NB4 (cell line): ENCODE results near the gene ITPK1.

Source experiments
- DNase-seq: peaks from one replicate; pipeline ENCODE4 v3.0.0; 2010; ENCODE audit warnings: low read depth
- H3K4me3 ChIP-seq: one replicate; pipeline ENCODE4 v1.5.1; 2011; ENCODE audit warnings: mild to moderate bottlenecking, low read depth, low read length, moderate library complexity
- MAX ChIP-seq: IDR thresholded peaks from 2 replicates; pipeline ENCODE4 v1.6.1; 2011; ENCODE audit warnings: low read depth, low read length
- MYC ChIP-seq: IDR thresholded peaks from 2 replicates; pipeline ENCODE4 v1.6.1; 2011; ENCODE audit warnings: low read depth, low read length
- POLR2A ChIP-seq: IDR thresholded peaks from 2 replicates; pipeline ENCODE4 v1.6.1; 2011; ENCODE audit warnings: mild to moderate bottlenecking; ENCODE audit not compliant: insufficient read length; ENCODE audit errors: extremely low read depth
- TF ChIP-seq, protein P1 (sequence below): IDR thresholded peaks from one replicate; pipeline ENCODE4 v1.5.1; 2012; ENCODE audit warnings: low read depth, low read length

The ITPK1 gene

DNA sequence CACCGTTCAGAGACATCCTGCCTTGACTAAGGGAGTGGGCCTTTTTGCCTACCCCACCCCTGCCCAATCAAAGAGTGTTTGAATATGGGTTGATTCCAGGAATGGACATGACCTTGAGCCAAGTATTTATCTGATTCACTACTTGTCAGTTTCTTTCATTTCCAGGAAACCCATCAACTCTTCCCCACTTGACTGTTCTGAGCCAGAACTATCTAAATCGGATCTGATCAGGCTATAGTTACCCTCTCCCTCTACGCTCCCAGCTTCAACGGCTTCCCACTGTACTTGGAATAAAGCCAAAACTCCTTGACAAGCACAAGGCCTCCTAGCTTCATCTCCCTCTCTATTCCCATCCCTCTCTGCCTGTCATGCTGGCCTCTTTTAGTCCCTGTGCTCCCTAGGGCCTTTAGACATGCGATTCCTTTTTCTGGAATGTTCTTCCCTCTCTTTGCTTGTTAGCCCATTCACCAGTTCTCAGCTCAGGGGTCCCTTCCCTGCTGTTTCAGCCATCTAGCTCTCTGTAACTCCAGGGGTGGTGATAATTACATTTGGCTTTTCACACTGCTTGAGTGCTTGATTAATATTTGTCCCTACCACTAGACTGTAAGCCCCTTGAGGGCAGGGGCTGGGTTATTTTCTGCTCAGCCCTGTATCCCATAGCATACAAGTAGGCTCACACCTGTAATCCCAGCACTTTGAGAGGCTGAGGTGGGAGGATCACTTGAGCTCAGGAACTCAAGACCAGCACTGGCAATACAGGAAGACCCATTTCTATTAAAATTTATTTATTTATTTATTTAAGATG is 5.5 kb upstream of the ITPK1 start:
- TF ChIP-seq POLR2A (no peak), MAX (no peak), MYC (no peak)
- TF ChIP-seq, protein P1, sequence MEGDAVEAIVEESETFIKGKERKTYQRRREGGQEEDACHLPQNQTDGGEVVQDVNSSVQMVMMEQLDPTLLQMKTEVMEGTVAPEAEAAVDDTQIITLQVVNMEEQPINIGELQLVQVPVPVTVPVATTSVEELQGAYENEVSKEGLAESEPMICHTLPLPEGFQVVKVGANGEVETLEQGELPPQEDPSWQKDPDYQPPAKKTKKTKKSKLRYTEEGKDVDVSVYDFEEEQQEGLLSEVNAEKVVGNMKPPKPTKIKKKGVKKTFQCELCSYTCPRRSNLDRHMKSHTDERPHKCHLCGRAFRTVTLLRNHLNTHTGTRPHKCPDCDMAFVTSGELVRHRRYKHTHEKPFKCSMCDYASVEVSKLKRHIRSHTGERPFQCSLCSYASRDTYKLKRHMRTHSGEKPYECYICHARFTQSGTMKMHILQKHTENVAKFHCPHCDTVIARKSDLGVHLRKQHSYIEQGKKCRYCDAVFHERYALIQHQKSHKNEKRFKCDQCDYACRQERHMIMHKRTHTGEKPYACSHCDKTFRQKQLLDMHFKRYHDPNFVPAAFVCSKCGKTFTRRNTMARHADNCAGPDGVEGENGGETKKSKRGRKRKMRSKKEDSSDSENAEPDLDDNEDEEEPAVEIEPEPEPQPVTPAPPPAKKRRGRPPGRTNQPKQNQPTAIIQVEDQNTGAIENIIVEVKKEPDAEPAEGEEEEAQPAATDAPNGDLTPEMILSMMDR: no peak
- H3K4me3 ChIP-seq: no peak overlapping the region
- no peak for DNase-seq

GRCh38 chr14:93120517-93120916 is 4.8 kb upstream of the ITPK1 start:
- no peak overlapping the region for H3K4me3 ChIP-seq
- DNase-seq: peak; percentile 76
- TF ChIP-seq MYC: no peak
- TF ChIP-seq, protein P1: no peak
- TF ChIP-seq POLR2A: no peak
- TF ChIP-seq MAX: no peak

DNA sequence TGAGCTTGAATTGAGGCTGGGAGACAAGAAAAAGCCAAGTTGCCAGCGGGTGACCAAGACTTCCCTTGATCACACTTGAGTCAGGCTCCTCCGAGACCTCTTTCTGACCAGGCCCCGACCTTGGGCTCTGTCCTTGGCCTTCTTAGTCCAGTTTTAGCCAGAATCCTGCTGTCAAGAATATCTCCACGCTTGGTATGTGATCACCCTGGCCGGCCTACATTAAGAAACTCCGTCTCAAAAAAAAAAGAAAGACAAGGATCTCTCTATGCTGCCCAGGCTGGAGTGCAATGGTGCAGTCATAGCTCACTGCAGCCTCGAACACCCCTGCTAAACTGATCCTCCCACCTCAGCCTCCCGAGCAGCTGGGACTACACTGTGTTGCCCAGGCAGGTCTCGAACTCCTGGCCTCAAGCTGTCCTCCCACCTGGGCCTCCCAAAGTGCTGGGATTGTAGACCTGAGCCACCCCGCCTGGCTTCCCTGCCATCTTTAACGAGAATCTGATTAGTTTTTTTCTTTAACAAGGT is 1.0 kb upstream of the ITPK1 start:
- H3K4me3 ChIP-seq: peak overlapping the region; percentile 66
- TF ChIP-seq MAX (no peak), MYC (no peak), POLR2A (no peak)
- TF ChIP-seq, protein P1: no peak
- no peak for DNase-seq

GRCh38 chr14:93115069-93115820 is 480 bp downstream of the ITPK1 start:
- H3K4me3 ChIP-seq: peak overlapping the region; percentile 69
- peak; percentile 91 for DNase-seq
- TF ChIP-seq, protein P1: no peak
- TF ChIP-seq POLR2A (peak; percentile 51), MAX (no peak; the same call in 1 of the 2 replicates)

GRCh38 chr14:93114713-93115068 is 1.0 kb downstream of the ITPK1 start:
- peak overlapping the region; percentile 69 for H3K4me3 ChIP-seq
- no peak for DNase-seq
- TF ChIP-seq MYC: no peak
- TF ChIP-seq, protein P1: no peak
- TF ChIP-seq POLR2A: no peak
- TF ChIP-seq MAX: no peak
